ENCODE measurements around the gene NPHP4.

DNA sequence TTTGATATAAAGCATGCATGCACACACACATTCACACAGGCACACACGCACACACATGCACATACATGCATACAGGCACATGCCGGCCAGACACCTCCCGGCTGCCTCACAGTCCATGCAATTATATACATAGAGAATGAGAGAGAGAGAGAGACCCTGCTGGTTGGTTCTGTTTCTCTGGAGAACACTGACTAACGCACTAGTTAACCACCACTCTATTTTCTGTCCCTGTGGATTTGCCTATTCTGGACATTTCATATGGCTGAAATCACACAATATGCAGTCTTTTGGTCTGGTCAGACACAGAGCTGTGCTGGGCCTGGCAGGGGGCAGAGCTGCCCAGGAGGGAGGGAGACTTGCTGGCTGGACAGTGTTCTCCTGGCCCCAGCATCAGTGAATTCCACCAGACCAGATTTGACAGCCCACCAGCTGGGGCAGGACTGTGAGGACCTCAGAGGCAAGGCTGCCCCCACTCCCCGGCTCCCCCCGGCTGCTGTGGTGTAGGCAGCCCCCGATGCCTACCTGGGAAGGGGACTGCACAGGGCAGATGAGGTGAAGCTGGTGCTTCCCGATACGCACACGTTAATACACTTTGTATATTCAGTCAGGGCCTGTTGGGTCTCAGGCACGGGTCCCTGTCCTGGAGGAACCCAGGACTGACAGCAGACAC, 152.2 kb downstream of the NPHP4 start:
- TF ChIP-seq, protein P1, sequence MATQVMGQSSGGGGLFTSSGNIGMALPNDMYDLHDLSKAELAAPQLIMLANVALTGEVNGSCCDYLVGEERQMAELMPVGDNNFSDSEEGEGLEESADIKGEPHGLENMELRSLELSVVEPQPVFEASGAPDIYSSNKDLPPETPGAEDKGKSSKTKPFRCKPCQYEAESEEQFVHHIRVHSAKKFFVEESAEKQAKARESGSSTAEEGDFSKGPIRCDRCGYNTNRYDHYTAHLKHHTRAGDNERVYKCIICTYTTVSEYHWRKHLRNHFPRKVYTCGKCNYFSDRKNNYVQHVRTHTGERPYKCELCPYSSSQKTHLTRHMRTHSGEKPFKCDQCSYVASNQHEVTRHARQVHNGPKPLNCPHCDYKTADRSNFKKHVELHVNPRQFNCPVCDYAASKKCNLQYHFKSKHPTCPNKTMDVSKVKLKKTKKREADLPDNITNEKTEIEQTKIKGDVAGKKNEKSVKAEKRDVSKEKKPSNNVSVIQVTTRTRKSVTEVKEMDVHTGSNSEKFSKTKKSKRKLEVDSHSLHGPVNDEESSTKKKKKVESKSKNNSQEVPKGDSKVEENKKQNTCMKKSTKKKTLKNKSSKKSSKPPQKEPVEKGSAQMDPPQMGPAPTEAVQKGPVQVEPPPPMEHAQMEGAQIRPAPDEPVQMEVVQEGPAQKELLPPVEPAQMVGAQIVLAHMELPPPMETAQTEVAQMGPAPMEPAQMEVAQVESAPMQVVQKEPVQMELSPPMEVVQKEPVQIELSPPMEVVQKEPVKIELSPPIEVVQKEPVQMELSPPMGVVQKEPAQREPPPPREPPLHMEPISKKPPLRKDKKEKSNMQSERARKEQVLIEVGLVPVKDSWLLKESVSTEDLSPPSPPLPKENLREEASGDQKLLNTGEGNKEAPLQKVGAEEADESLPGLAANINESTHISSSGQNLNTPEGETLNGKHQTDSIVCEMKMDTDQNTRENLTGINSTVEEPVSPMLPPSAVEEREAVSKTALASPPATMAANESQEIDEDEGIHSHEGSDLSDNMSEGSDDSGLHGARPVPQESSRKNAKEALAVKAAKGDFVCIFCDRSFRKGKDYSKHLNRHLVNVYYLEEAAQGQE (IDR thresholded peaks at IDR 0.05; ENCODE audit: low read depth): no peak
- TF ChIP-seq ELF1 (IDR thresholded peaks at IDR 0.05; ENCODE audit: borderline replicate concordance, low read depth) (no peak), POLR2AphosphoS5 (IDR thresholded peaks at IDR 0.05; ENCODE audit: low read depth, low read length) (no peak)
- TF ChIP-seq, protein P2, sequence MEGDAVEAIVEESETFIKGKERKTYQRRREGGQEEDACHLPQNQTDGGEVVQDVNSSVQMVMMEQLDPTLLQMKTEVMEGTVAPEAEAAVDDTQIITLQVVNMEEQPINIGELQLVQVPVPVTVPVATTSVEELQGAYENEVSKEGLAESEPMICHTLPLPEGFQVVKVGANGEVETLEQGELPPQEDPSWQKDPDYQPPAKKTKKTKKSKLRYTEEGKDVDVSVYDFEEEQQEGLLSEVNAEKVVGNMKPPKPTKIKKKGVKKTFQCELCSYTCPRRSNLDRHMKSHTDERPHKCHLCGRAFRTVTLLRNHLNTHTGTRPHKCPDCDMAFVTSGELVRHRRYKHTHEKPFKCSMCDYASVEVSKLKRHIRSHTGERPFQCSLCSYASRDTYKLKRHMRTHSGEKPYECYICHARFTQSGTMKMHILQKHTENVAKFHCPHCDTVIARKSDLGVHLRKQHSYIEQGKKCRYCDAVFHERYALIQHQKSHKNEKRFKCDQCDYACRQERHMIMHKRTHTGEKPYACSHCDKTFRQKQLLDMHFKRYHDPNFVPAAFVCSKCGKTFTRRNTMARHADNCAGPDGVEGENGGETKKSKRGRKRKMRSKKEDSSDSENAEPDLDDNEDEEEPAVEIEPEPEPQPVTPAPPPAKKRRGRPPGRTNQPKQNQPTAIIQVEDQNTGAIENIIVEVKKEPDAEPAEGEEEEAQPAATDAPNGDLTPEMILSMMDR (IDR thresholded peaks at IDR 0.05 in 2 of 3, conservative IDR thresholded peaks at IDR 0.05 in 1 of 3; ENCODE audit: borderline replicate concordance in 1 of 3, insufficient read depth in 1 of 3, low read depth in 2 of 3, low read length in 2 of 3): no peak
